ENCODE data around the gene ANGPTL8.

DNA sequence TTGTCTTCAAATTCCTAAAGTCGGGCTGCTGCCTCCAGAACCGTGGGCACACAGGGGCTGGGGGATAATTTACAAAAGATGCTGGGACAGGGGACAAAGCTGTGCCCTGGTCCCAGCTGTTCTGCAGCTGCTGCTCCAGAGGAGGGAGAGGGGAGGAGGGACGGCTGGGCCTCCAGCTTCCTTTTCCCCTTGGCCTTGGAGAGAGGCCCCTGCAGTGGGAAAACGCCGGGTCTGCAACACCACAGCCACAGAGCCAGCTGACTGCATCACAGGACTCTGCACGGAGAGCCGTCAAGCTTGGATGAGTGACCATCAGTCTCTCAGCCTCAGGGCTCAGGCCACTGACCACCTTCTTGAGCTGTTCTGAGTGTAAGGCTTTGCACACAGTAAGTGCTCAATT, 16.8 kb downstream of the ANGPTL8 start:
- TF ChIP-seq CTCF (IDR thresholded peaks at IDR 0.05; ENCODE audit: low read depth, low read length), result no peak
- no peak for TF ChIP-seq EZH2phosphoT487 (IDR thresholded peaks at IDR 0.05; ENCODE audit: low read depth)
